H1 (cell line): ENCODE results near the gene APOA4. TPM values are rescaled to one million over a fixed set of nuclear protein-coding genes. Genes with fewer than 3 reads are reported as not detected.

Experiments
- CTCF ChIA-PET: fragments of 300-600 bp; sonication (Branson Sonifier 250); formaldehyde crosslinking; loops from one replicate; lab custom pipeline; 2021; ENCODE audit not compliant: partially characterized antibody; lab: Charles Lee
- POLR2A ChIA-PET: fragments of 300-600 bp; sonication (Branson Sonifier 250); formaldehyde crosslinking; loops from one replicate; lab custom pipeline; 2021; ENCODE audit warnings: inconsistent platforms; ENCODE audit not compliant: partially characterized antibody; lab: Charles Lee
- DNase-seq, 2 experiments: peaks; one replicate each; pipeline versions ENCODE4 v3.0.0 to v3.0.0-alpha.2; 2010 to 2022; ENCODE audit warnings: low spot score in 2 of 2, low read depth in 1 of 2, mixed read lengths in 1 of 2
- FAIRE-seq: peaks from 2 replicates; lab custom pipeline; 2011; peaks lifted over from hg19 to GRCh38; lab: Jason Lieb, UNC
- H2AFZ ChIP-seq: 2 replicates; pipeline ENCODE4 v1.8.1; 2012; ENCODE audit warnings: low read length, inconsistent platforms
- H2AK5ac ChIP-seq: 2 replicates; pipeline ENCODE4 v1.6.1; 2013; ENCODE audit warnings: low read depth, low read length
- H2BK120ac ChIP-seq: replicated peaks from 2 replicates; pipeline ENCODE3; 2013; ENCODE audit warnings: low read depth, low read length, inconsistent platforms
- H2BK12ac ChIP-seq: 2 replicates; pipeline ENCODE4 v1.6.1; 2013; ENCODE audit warnings: low read depth, low read length
- H2BK15ac ChIP-seq: 2 replicates; pipeline ENCODE4 v1.6.1; 2013; ENCODE audit warnings: low read length
- H2BK20ac ChIP-seq: 2 replicates; pipeline ENCODE4 v1.6.1; 2013; ENCODE audit warnings: low read length
- H2BK5ac ChIP-seq: 2 replicates; pipeline ENCODE4 v1.6.1; 2013; ENCODE audit warnings: low read depth, low read length
- H3K14ac ChIP-seq: 2 replicates; pipeline ENCODE4 v1.6.1; 2013; ENCODE audit warnings: inconsistent platforms; ENCODE audit not compliant: insufficient read length
- H3K18ac ChIP-seq: 2 replicates; pipeline ENCODE4 v1.6.1; 2013; ENCODE audit warnings: low read length; ENCODE audit errors: extremely low read depth
- H3K23ac ChIP-seq: 2 replicates; pipeline ENCODE4 v1.6.1; 2013; ENCODE audit warnings: inconsistent platforms; ENCODE audit not compliant: insufficient read length
- H3K23me2 ChIP-seq: 2 replicates; pipeline ENCODE4 v1.6.1; 2013; ENCODE audit warnings: low read depth, low read length
- H3K27ac ChIP-seq: 2 replicates; pipeline ENCODE4 v1.6.1; 2011; ENCODE audit warnings: low read depth, low read length, inconsistent platforms
- H3K27me3 ChIP-seq, 4 experiments: replicated peaks in 1 of 4; 1 replicate in 1 of 4; 2 replicates in 3 of 4; pipeline versions ENCODE4 v1.6.1 to v1.8.1; 2011 to 2013; ENCODE audit warnings: low read length in 3 of 4, mild to moderate bottlenecking in 3 of 4, inconsistent platforms in 2 of 4, mixed read lengths in 2 of 4, moderate library complexity in 1 of 4; ENCODE audit not compliant: control insufficient read depth in 3 of 4, insufficient read depth in 3 of 4; ENCODE audit errors: extremely low read depth in 1 of 4
- H3K36me3 ChIP-seq, 4 experiments: 2 replicates each; pipeline versions ENCODE4 v1.6.1 to v1.8.1; 2011 to 2013; ENCODE audit warnings: mild to moderate bottlenecking in 4 of 4, low read length in 3 of 4, moderate library complexity in 2 of 4, control low read depth in 1 of 4, inconsistent platforms in 1 of 4; ENCODE audit not compliant: insufficient read depth in 4 of 4, control insufficient read depth in 2 of 4
- H3K4ac ChIP-seq: replicated peaks from 2 replicates; pipeline ENCODE3; 2013; ENCODE audit warnings: low read length, low read depth, mixed read lengths, inconsistent platforms; ENCODE audit not compliant: insufficient read length
- H3K4me1 ChIP-seq, 4 experiments: replicated peaks in 1 of 4; 1 replicate in 1 of 4; 2 replicates in 3 of 4; pipeline versions ENCODE4 v1.6.1 to v1.8.1; 2011 to 2013; ENCODE audit warnings: low read length in 3 of 4, inconsistent platforms in 2 of 4, mixed read lengths in 1 of 4; ENCODE audit not compliant: insufficient read depth in 4 of 4, control insufficient read depth in 3 of 4
- H3K4me2 ChIP-seq, 2 experiments: 2 replicates each; pipeline versions ENCODE4 v1.6.1 to v1.8.1; 2011 to 2013; ENCODE audit warnings: low read depth in 2 of 2, low read length in 2 of 2, control low read depth in 1 of 2, inconsistent platforms in 1 of 2, mild to moderate bottlenecking in 1 of 2; ENCODE audit not compliant: insufficient read depth in 1 of 2
- H3K4me3 ChIP-seq, 4 experiments: fragments of 200-600, 300-600 bp in 1 of 4; sonication (generic), shearing (Covaris generic), sonication (Bioruptor Twin) in 1 of 4; 2 replicates each; pipeline versions ENCODE4 v1.5.1 to v1.8.1; 2011 to 2016; ENCODE audit warnings: low read length in 4 of 4, low read depth in 3 of 4, control low read depth in 2 of 4, inconsistent platforms in 2 of 4, mild to moderate bottlenecking in 2 of 4, mixed read lengths in 1 of 4, moderate library complexity in 1 of 4; ENCODE audit not compliant: insufficient read depth in 2 of 4; ENCODE audit errors: extremely low read depth in 1 of 4
- H3K56ac ChIP-seq: replicated peaks from 2 replicates; pipeline ENCODE3; 2013; ENCODE audit warnings: low read depth, mild to moderate bottlenecking, mixed read lengths, low read length, inconsistent platforms; ENCODE audit not compliant: insufficient read length
- H3K79me1 ChIP-seq: 2 replicates; pipeline ENCODE4 v1.6.1; 2013; ENCODE audit warnings: low read depth, low read length, control low read depth
- H3K79me2 ChIP-seq, 2 experiments: 2 replicates each; pipeline versions ENCODE4 v1.6.1 to v1.8.1; 2012 to 2013; ENCODE audit warnings: low read length in 2 of 2, mild to moderate bottlenecking in 2 of 2, inconsistent platforms in 1 of 2; ENCODE audit not compliant: insufficient read depth in 2 of 2, control insufficient read depth in 1 of 2
- H3K9ac ChIP-seq, 4 experiments: replicated peaks in 1 of 4; 1 replicate in 1 of 4; 2 replicates in 3 of 4; pipeline versions ENCODE4 v1.6.1 to v1.8.1; 2011 to 2013; ENCODE audit warnings: low read depth in 3 of 4, low read length in 3 of 4, control low read depth in 2 of 4, mild to moderate bottlenecking in 2 of 4, moderate library complexity in 2 of 4, inconsistent platforms in 1 of 4; ENCODE audit errors: extremely low read depth in 1 of 4
- H3K9me3 ChIP-seq, 2 experiments: 2 replicates each; pipeline versions ENCODE4 v1.6.1 to v1.8.1; 2012 to 2013; ENCODE audit warnings: mild to moderate bottlenecking in 2 of 2, moderate library complexity in 2 of 2, control low read depth in 1 of 2, inconsistent platforms in 1 of 2, low read depth in 1 of 2, low read length in 1 of 2, mixed read lengths in 1 of 2; ENCODE audit not compliant: insufficient read depth in 2 of 2
- H4K20me1 ChIP-seq, 2 experiments: replicated peaks in 1 of 2; 2 replicates each; pipeline versions ENCODE3 to v1.8.1; 2011 to 2013; ENCODE audit warnings: inconsistent platforms in 2 of 2, low read length in 2 of 2, mild to moderate bottlenecking in 1 of 2; ENCODE audit not compliant: insufficient read depth in 2 of 2, control insufficient read depth in 1 of 2
- H4K5ac ChIP-seq: 2 replicates; pipeline ENCODE4 v1.6.1; 2013; ENCODE audit warnings: low read length, low read depth, mixed read lengths, inconsistent platforms; ENCODE audit not compliant: insufficient read length
- H4K8ac ChIP-seq: 2 replicates; pipeline ENCODE4 v1.8.0; 2013; ENCODE audit warnings: mild to moderate bottlenecking, moderate library complexity, low read length, inconsistent platforms; ENCODE audit not compliant: insufficient read depth; ENCODE audit errors: extremely low read depth
- H4K91ac ChIP-seq: replicated peaks from 2 replicates; pipeline ENCODE3; 2013; ENCODE audit warnings: low read length, mixed read lengths, inconsistent platforms; ENCODE audit not compliant: insufficient read length
- CBX8 ChIP-seq: fragments of 300-800, 300-1000 bp; sonication (generic); IDR thresholded peaks from 2 replicates; pipeline ENCODE4 v1.7.1; 2016; ENCODE audit warnings: low read depth, low read length, borderline replicate concordance
- CREB1 ChIP-seq: IDR thresholded peaks from 2 replicates; pipeline ENCODE4 v1.6.1; 2012; ENCODE audit warnings: inconsistent platforms
- CTBP2 ChIP-seq: IDR thresholded peaks from 2 replicates; pipeline ENCODE4 v1.7.0; 2011; ENCODE audit warnings: borderline replicate concordance, mild to moderate bottlenecking, moderate library complexity, mixed read lengths, low read length; ENCODE audit not compliant: insufficient read depth, insufficient read length
- HDAC2 ChIP-seq, 2 experiments: fragments of 300-600 bp in 1 of 2; sonication (generic) in 1 of 2; IDR thresholded peaks; 2 replicates each; pipeline ENCODE4 v1.6.1; 2011 to 2012; ENCODE audit warnings: low read depth in 2 of 2, low read length in 2 of 2, mild to moderate bottlenecking in 2 of 2, moderate library complexity in 2 of 2, borderline replicate concordance in 1 of 2, inconsistent platforms in 1 of 2
- JUND ChIP-seq: IDR thresholded peaks from 2 replicates; pipeline ENCODE4 v1.6.1; 2011; ENCODE audit warnings: mild to moderate bottlenecking, improper control_type of control experiment, low read length
- KDM4A ChIP-seq: IDR thresholded peaks from one replicate; pipeline ENCODE4 v1.7.1; 2012; ENCODE audit warnings: low read depth, mild to moderate bottlenecking, moderate library complexity, low read length, inconsistent platforms; ENCODE audit not compliant: severe bottlenecking
- MAFK ChIP-seq: IDR thresholded peaks from 2 replicates; pipeline ENCODE4 v1.6.1; 2012; ENCODE audit warnings: low read depth, mild to moderate bottlenecking, improper control_type of control experiment, low read length
- SIN3A ChIP-seq, 2 experiments: IDR thresholded peaks in 1 of 2; conservative IDR thresholded peaks in 1 of 2; 2 replicates each; pipeline ENCODE4 v1.6.1; 2011 to 2012; ENCODE audit warnings: low read length in 2 of 2, improper control_type of control experiment in 1 of 2, low read depth in 1 of 2, mild to moderate bottlenecking in 1 of 2
- TAF7 ChIP-seq: optimal IDR thresholded peaks from 2 replicates; pipeline ENCODE3; 2011; ENCODE audit warnings: low read depth, mild to moderate bottlenecking, inconsistent platforms, low read length, moderate library complexity, borderline replicate concordance
- TEAD4 ChIP-seq: IDR thresholded peaks from 2 replicates; pipeline ENCODE4 v1.6.1; 2012; ENCODE audit warnings: low read depth, low read length, inconsistent platforms, mixed read lengths
- YY1 ChIP-seq: IDR thresholded peaks from 2 replicates; pipeline ENCODE4 v1.6.1; 2011; ENCODE audit warnings: low read depth, mild to moderate bottlenecking, low read length
- WGBS, 2 experiments: shearing (Covaris generic) in 1 of 2; methylation state at CpG; one replicate each; pipeline versions ENCODE4 v1.1.6 to v1.1.7; 2013 to 2015; ENCODE audit warnings: low lambda C conversion rate in 2 of 2, mixed read lengths in 2 of 2, inconsistent platforms in 1 of 2, low coverage in 1 of 2, missing lambda C conversion rate in 1 of 2; ENCODE audit not compliant: insufficient replicate concordance in 2 of 2, insufficient coverage in 1 of 2, insufficient read length in 1 of 2; ENCODE audit errors: extremely low coverage in 1 of 2, missing lambda C conversion rate in 1 of 2; 5-methylcytosine and 5-hydroxymethylcytosine counted together
- polyA plus RNA-seq, 7 experiments: library from polyadenylated mRNA; depleted of rRNA in 3 of 7; stranded (reverse) in 5 of 7; unstranded in 2 of 7; fragments of >200 nt in 5 of 7; fragments of 200-250 nt in 2 of 7; gene quantifications; 1 replicate in 5 of 7; 2 replicates in 1 of 7; 4 replicates in 1 of 7; pipeline versions ENCODE4 v1.2.1 to v1.2.3, GENCODE V29; 2011 to 2013; ENCODE audit warnings: missing spikeins in 2 of 7, mixed read lengths in 2 of 7
- total RNA-seq: library from RNA; stranded (reverse); fragmentation: NEBNext Ultra II Directional; extraction: Animal tissue kit (Norgen Biotek cat#: 25700); gene quantifications from 2 replicates; pipeline ENCODE4 v1.2.1, GENCODE V29; 2021
- TF ChIP-seq, protein P1 (sequence below): IDR thresholded peaks from 2 replicates; pipeline ENCODE4 v1.6.1; 2012; ENCODE audit warnings: low read length, inconsistent platforms

APOA4 gene
- total and polyA plus RNA-seq, 2 of the 8 experiments (the other 6 are each of a cell fraction or from before 2014, with no cell fraction given), result not detected

DNA sequence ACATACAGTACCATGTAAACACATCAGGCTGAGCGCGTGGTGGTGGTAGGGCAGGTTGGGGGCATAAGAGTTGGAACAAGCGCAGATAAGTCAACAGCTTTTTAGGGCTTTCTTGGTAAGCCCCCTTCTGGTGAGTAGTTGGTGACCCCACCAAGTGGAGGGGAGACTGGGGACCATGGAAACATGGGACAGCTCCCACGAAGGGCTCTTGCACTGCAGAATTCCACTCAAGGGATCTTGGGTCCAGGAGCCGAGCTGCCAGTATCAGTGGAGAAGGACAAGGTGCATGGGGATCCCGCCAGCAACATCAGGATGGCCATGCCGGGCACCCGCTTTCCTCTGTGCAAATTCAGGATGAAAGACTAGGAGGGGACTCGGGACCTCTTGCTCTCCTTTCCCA lies 20.6 kb upstream of the APOA4 start:
- Histone ChIP-seq H3K4ac (no peak overlapping the region), H3K18ac (no peak overlapping the region), H4K5ac (no peak overlapping the region), H3K9ac (no peak overlapping the region), H3K4me3 (no peak overlapping the region), H2BK15ac (no peak overlapping the region), H3K27me3 (no peaks in the 10 kb centered on the region), H4K8ac (no peak overlapping the region), H3K23me2 (no peaks in the 10 kb centered on the region), H3K4me2 (no peak overlapping the region), H2BK120ac (no peak overlapping the region), H2BK20ac (no peak overlapping the region), H3K56ac (no peak overlapping the region), H3K79me2 (no peaks in the 10 kb centered on the region), H2BK12ac (no peak overlapping the region), H3K36me3 (peaks cover 9 to 41% (median 25%) of the 10 kb centered on the region in 4 experiments; a peak in 7 of 8 replicates), H2AFZ (no peak overlapping the region), H4K20me1 (no peaks in the 10 kb centered on the region), H3K14ac (no peak overlapping the region), H2BK5ac (no peak overlapping the region), H3K9me3 (no peaks in the 10 kb centered on the region), H3K4me1 (no peaks in the 10 kb centered on the region; a peak in 1 of 7 replicates), H3K79me1 (no peaks in the 10 kb centered on the region), H4K91ac (no peak overlapping the region), H3K23ac (no peak overlapping the region), H3K27ac (no peak overlapping the region), H2AK5ac (no peak overlapping the region)
- ChIA-PET POLR2A (interaction anchor here (1.1 kb wide), 1 partner anchor 300 kb away, joined by 3 read pairs; the partner anchor contains the start of gene PAFAH1B2), CTCF (interaction anchor here (0.6 to 0.7 kb wide), 2 partner anchors 53 to 304 kb away, joined by 3 read pairs; no protein-coding TSS in a partner anchor)
- WGBS, 2 experiments, result 93% methylated on average over 9 of the region's 9 CpGs; no CpG with 5 or more reads in 1 of the 2 experiments
- FAIRE-seq, result no peak
- no peak for DNase-seq
- TF ChIP-seq SIN3A (conservative IDR thresholded peaks at IDR 0.05 in 1 of 2, IDR thresholded peaks at IDR 0.05 in 1 of 2; ENCODE audit: low read depth in 1 of 2, low read length in 2 of 2) (no peak), MAFK (no peak), CTBP2 (no peak), YY1 (no peak), CBX8 (no peak), TEAD4 (no peak), CREB1 (no peak), HDAC2 (IDR thresholded peaks at IDR 0.05; ENCODE audit: borderline replicate concordance in 1 of 2, low read depth in 2 of 2, low read length in 2 of 2) (no peak), KDM4A (no peak), TAF7 (no peak), JUND (no peak)
- TF ChIP-seq, protein P1, sequence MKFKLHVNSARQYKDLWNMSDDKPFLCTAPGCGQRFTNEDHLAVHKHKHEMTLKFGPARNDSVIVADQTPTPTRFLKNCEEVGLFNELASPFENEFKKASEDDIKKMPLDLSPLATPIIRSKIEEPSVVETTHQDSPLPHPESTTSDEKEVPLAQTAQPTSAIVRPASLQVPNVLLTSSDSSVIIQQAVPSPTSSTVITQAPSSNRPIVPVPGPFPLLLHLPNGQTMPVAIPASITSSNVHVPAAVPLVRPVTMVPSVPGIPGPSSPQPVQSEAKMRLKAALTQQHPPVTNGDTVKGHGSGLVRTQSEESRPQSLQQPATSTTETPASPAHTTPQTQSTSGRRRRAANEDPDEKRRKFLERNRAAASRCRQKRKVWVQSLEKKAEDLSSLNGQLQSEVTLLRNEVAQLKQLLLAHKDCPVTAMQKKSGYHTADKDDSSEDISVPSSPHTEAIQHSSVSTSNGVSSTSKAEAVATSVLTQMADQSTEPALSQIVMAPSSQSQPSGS, result no peak
